Activated naive CD4-positive, alpha-beta T cell (primary cell): ENCODE results near the gene TMTC3.
"Not testable (repeated sequence)": the region's sequence is repeated elsewhere in the genome, so short reads cannot be mapped to it uniquely, and the experiment has no call there.

Source experiments
- DNase-seq, 4 experiments: peaks; one replicate each; lab custom pipeline; 2025; lab: John Stamatoyannopoulos, UW

The TMTC3 gene

GRCh38 chr12:88141774-88142609 is at the start of gene TMTC3, which contains the start of gene CEP290:
TMTC3 (plus strand) TSS chr12:88142307; CDS start chr12:88148316, 6,009 bp downstream.
CEP290 (minus strand) TSS chr12:88142088; CDS start chr12:88141307, 781 bp downstream.
- DNase-seq = peak; percentile 61 to 81 (median 75)

- DNase-seq = no peak
Measured at GRCh38 chr12:88092771-88093170, 49.3 kb upstream of the TMTC3 start.

GRCh38 chr12:88093573-88093972 is 48.5 kb upstream of the TMTC3 start:
- DNase-seq = no peak

- no peak for DNase-seq
Measured at GRCh38 chr12:88108021-88108420, 34.1 kb upstream of the TMTC3 start.

- DNase-seq = no peak
Measured at GRCh38 chr12:88111074-88111652, 30.9 kb upstream of the TMTC3 start.

GRCh38 chr12:88113871-88114270 is 28.2 kb upstream of the TMTC3 start:
- DNase-seq = no peak

GRCh38 chr12:88122666-88123065 is 19.4 kb upstream of the TMTC3 start:
- no peak for DNase-seq

GRCh38 chr12:88127099-88127498 is 15.0 kb upstream of the TMTC3 start:
- no peak for DNase-seq

GRCh38 chr12:88127855-88128254 is 14.3 kb upstream of the TMTC3 start:
- DNase-seq = no peak

GRCh38 chr12:88132392-88132791 is 9.7 kb upstream of the TMTC3 start:
- no peak for DNase-seq

GRCh38 chr12:88133181-88133580 is 8.9 kb upstream of the TMTC3 start:
- DNase-seq = not testable (repeated sequence)

- DNase-seq = not testable (repeated sequence)
Measured at GRCh38 chr12:88139711-88140110, 2.4 kb upstream of the TMTC3 start.

GRCh38 chr12:88141425-88141773 is 708 bp upstream of the TMTC3 start:
- DNase-seq = no peak

GRCh38 chr12:88142610-88142991 is 494 bp downstream of the TMTC3 start:
- peak in 1 of 4 experiments; percentile 10 for DNase-seq

- DNase-seq = no peak
Measured at GRCh38 chr12:88144037-88144436, 1.9 kb downstream of the TMTC3 start.

- no peak for DNase-seq
Measured at GRCh38 chr12:88144546-88145468, 2.7 kb downstream of the TMTC3 start.

GRCh38 chr12:88145567-88146505 is 3.7 kb downstream of the TMTC3 start:
- no peak for DNase-seq

GRCh38 chr12:88150063-88150462 is 8.0 kb downstream of the TMTC3 start:
- DNase-seq = no peak

GRCh38 chr12:88153959-88154358 is 11.9 kb downstream of the TMTC3 start:
- no peak for DNase-seq

- DNase-seq = no peak
Measured at GRCh38 chr12:88156075-88156654, 14.1 kb downstream of the TMTC3 start.

GRCh38 chr12:88163371-88163770 is 21.3 kb downstream of the TMTC3 start:
- no peak for DNase-seq
